GM12865 (cell line): ENCODE data around the gene GPR4.

Experiments used
- DNase-seq: peaks from one replicate; pipeline ENCODE4 v3.0.0; 2010; ENCODE audit warnings: low read depth
- H3K4me3 ChIP-seq: 2 replicates; pipeline ENCODE4 v1.5.1; 2011; ENCODE audit warnings: mild to moderate bottlenecking, low read depth, low read length, control low read depth
- TF ChIP-seq, protein P1 (sequence below): IDR thresholded peaks from 2 replicates; pipeline ENCODE4 v1.5.1; 2011; ENCODE audit warnings: low read length, control low read depth, low read depth, inconsistent platforms; ENCODE audit not compliant: insufficient read depth; ENCODE audit errors: missing control alignments

The GPR4 gene

DNA sequence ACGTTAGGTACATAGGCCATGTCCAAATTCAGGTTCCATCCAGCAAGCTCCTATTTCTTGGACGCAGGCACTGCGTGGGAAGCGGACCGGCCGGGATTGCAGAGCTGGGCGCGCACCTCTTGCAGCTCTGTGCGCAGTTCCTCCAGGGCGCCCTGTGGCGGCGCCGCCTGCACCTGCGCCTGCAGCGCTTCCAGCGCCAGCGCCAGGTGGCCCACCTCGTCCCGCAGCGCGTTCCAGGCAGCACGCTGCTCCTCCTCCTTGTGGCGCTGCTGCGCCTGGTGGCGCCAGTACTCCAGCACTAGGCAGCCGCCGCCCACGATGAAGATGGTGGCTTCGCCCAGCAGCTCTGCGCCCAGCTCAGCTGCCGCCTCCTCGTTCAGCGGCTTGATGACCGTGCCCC is 48.5 kb downstream of the GPR4 start:
- no peak overlapping the region for H3K4me3 ChIP-seq
- TF ChIP-seq, protein P1, sequence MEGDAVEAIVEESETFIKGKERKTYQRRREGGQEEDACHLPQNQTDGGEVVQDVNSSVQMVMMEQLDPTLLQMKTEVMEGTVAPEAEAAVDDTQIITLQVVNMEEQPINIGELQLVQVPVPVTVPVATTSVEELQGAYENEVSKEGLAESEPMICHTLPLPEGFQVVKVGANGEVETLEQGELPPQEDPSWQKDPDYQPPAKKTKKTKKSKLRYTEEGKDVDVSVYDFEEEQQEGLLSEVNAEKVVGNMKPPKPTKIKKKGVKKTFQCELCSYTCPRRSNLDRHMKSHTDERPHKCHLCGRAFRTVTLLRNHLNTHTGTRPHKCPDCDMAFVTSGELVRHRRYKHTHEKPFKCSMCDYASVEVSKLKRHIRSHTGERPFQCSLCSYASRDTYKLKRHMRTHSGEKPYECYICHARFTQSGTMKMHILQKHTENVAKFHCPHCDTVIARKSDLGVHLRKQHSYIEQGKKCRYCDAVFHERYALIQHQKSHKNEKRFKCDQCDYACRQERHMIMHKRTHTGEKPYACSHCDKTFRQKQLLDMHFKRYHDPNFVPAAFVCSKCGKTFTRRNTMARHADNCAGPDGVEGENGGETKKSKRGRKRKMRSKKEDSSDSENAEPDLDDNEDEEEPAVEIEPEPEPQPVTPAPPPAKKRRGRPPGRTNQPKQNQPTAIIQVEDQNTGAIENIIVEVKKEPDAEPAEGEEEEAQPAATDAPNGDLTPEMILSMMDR, result no peak
- no peak for DNase-seq

DNA sequence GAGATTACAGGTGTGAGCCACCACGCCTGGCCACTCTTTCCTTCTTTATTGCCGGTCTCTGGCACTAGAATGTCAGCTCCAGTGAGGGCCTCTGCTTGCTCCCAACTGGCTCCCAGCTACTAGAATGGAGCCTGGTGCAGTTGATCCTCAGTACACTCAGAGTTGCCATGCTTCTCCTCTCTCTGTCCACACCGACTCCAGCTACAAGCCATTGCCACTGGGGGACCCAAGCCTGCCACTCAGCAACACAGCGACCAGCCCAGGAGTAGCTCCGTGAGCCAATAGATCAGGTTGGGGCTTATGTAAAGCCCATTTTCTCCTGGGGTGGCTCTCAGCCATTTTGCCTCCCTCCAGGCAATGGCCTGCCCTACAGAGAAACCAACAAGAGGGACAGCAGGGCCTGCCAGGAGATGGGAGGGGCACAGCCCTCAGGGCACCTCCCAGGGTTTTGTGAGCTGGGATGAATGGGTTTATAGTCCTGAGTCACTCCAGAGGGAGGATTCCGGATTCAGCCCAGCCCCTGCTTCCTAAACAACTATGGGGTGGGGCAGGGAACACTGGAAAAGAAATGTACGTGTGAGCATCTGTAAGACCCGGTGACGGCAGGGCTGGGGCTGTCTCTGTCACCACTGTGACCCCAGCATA is 53.9 kb downstream of the GPR4 start:
- TF ChIP-seq, protein P1, result no peak
- H3K4me3 ChIP-seq, result no peak overlapping the region
- no peak for DNase-seq

DNA sequence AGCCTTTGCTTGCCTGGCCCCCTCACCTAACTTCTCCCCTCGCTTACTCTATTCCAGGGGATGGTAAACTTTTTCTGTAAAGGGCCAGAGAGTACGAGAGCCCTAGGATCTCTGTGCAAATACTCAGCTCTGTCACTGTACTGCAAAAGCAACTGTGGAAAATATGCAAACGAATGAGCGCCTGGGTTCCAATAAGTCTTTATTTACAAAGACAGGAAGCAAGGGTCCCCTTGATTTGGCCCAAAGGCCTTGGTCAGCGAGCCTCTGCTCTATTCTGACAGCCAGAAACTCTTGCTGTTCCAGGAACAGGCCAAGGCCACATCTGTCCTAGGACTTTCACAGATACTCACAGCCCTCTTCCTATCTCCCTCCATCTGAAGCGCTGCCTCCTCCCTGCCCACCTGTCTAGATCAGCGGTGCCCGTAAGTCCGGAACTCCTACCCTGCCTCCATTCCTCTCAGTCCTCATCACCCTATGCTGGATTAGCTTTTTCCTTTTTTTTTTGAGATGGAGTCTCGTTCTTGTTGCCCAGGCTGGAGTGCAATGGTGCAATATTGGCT is 54.7 kb downstream of the GPR4 start:
- TF ChIP-seq, protein P1, result no peak
- H3K4me3 ChIP-seq, result no peak overlapping the region
- no peak for DNase-seq

- no peak overlapping the region for H3K4me3 ChIP-seq
- TF ChIP-seq, protein P1, result no peak
- no peak for DNase-seq
Measured at GRCh38 chr19:45542234-45542668, 59.8 kb downstream of the GPR4 start.
